GM23248 (cell line): ENCODE measurements around the gene DMRTA2. TPM values are rescaled to one million over a fixed set of nuclear protein-coding genes. Genes with fewer than 3 reads are reported as not detected.

Experiments used
- DNase-seq: peaks from one replicate; pipeline ENCODE4 v3.0.0-alpha.2; 2015
- H2AFZ ChIP-seq: fragments of 200-600 bp; sonication (generic); 2 replicates; pipeline ENCODE4 v1.6.1; 2016; ENCODE audit warnings: antibody characterized with exemption
- H3F3A ChIP-seq: fragments of 200-600 bp; sonication (generic); 2 replicates; pipeline ENCODE4 v1.6.1; 2016; ENCODE audit warnings: mild to moderate bottlenecking, antibody characterized with exemption, mixed run types; ENCODE audit not compliant: insufficient read depth
- H3K27ac ChIP-seq: fragments of 200-600 bp; sonication (generic); 2 replicates; pipeline ENCODE4 v1.5.1; 2016; ENCODE audit warnings: mild to moderate bottlenecking
- H3K27me3 ChIP-seq: fragments of 200-600 bp; sonication (generic); replicated peaks from 2 replicates; pipeline ENCODE4 v1.6.1; 2016; ENCODE audit warnings: mild to moderate bottlenecking; ENCODE audit not compliant: insufficient read depth
- H3K36me3 ChIP-seq: fragments of 200-600 bp; sonication (generic); 2 replicates; pipeline ENCODE4 v1.6.1; 2016; ENCODE audit warnings: low read depth, mild to moderate bottlenecking
- H3K4me1 ChIP-seq: fragments of 200-600 bp; sonication (generic); 2 replicates; pipeline ENCODE4 v1.6.1; 2016; ENCODE audit warnings: mild to moderate bottlenecking; ENCODE audit not compliant: insufficient read depth
- H3K4me2 ChIP-seq: fragments of 200-600 bp; sonication (generic); one replicate; pipeline ENCODE4 v1.6.1; 2016; ENCODE audit warnings: mild to moderate bottlenecking; ENCODE audit not compliant: unreplicated experiment
- H3K4me3 ChIP-seq: fragments of 200-600 bp; sonication (generic); 2 replicates; pipeline ENCODE4 v1.5.1; 2016; ENCODE audit warnings: mild to moderate bottlenecking
- H3K79me2 ChIP-seq: fragments of 200-600 bp; sonication (generic); 2 replicates; pipeline ENCODE4 v1.6.1; 2016; ENCODE audit warnings: mild to moderate bottlenecking; ENCODE audit not compliant: insufficient read depth
- H3K9ac ChIP-seq: fragments of 200-600 bp; sonication (generic); 2 replicates; pipeline ENCODE4 v1.6.1; 2016; ENCODE audit warnings: mild to moderate bottlenecking
- H3K9me2 ChIP-seq: fragments of 200-600 bp; sonication (generic); 2 replicates; pipeline ENCODE4 v1.6.1; 2016; ENCODE audit warnings: mixed run types, mild to moderate bottlenecking, moderate library complexity; ENCODE audit not compliant: insufficient read depth
- H3K9me3 ChIP-seq: fragments of 200-600 bp; sonication (generic); one replicate; pipeline ENCODE4 v1.6.1; 2017; ENCODE audit warnings: low read depth
- H4K20me1 ChIP-seq: fragments of 200-600 bp; sonication (generic); 2 replicates; pipeline ENCODE4 v1.6.0; 2016; ENCODE audit not compliant: insufficient read depth
- EZH2 ChIP-seq: fragments of 200-600 bp; sonication (generic); IDR thresholded peaks from 2 replicates; pipeline ENCODE4 v1.6.1; 2018; ENCODE audit warnings: antibody characterized with exemption, mild to moderate bottlenecking; ENCODE audit not compliant: insufficient read depth, poor library complexity, severe bottlenecking
- EZH2phosphoT487 ChIP-seq: fragments of 200-600 bp; sonication (generic); IDR thresholded peaks from 2 replicates; pipeline ENCODE4 v1.6.1; 2018; ENCODE audit warnings: antibody characterized with exemption, moderate library complexity, mild to moderate bottlenecking, low read depth; ENCODE audit not compliant: insufficient read depth
- WGBS, 2 experiments: methylation state at CpG; one replicate each; pipeline ENCODE4 v1.1.6; 2015 to 2017; ENCODE audit warnings: low lambda C conversion rate in 2 of 2, low coverage in 1 of 2; ENCODE audit errors: missing lambda C conversion rate in 2 of 2; 5-methylcytosine and 5-hydroxymethylcytosine counted together
- in situ Hi-C: fragments of 300-500 bp; cut with MboI; formaldehyde crosslinking; loops from 2 replicates; pipeline ENCODE4 v1.15.0; 2020
- polyA plus RNA-seq: library from polyadenylated mRNA; unstranded; fragments of >200 nt; fragmentation: Nextera tagmentation; extraction: Ambion mirVana; gene quantifications from 2 replicates; pipeline ENCODE4 v1.2.1, GENCODE V29; 2016
- total RNA-seq: library from RNA; depleted of rRNA; stranded (reverse); fragments of >200 nt; shearing (Covaris generic); gene quantifications from 2 replicates; pipeline ENCODE4 v1.2.3, GENCODE V29; 2014; rRNA removed

The DMRTA2 gene
- total RNA-seq (not detected in 2 replicates), polyA plus RNA-seq (not detected in 2 replicates)

DNA sequence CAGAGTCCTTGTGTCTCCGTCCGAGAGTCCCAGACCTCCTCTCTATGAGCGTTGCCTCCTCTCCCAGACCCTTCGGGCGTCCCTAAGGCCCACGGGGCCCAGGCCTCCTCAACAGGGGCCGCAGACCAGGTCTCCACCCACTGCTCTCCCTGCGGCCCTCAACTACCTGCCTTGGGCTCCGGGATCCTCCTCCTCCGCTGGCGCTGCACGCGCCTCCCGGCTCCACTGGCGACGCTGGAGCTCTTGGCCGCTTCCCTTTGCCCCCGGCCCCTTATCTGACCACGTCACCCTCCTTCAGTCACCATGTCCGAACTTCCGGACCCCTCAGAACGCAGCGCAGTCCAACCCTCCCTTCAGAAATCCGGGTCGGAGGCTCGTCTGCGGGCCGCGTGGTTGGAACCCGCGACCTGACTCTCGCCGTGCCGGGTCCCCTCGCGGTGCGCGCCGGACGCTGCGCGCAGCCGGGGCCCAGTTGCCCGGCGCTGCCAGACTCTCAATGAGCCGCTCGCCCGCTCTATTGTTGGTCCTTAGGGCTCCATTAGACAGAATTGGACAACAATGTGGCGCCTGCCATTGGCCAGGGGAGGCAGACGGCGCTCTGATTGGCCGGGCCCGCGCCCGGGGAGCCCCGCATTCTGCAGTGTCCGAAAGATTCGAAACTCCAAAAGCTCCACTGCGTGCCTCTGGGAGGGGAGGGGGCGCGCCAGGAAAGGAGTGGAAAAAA lies at the start of gene DMRTA2:
Gene DMRTA2 (minus strand): TSS at position 498 of the 724 bp plus-strand sequence. CDS start 1,907 bp downstream, outside the sequence.
- H3K79me2 ChIP-seq, result no peaks in the 10 kb centered on the region
- in situ Hi-C loops, result no loop called here
- H3K4me3 ChIP-seq, result peak within 1 kb of the TSS; percentile 50
- peaks cover 98% of the 10 kb centered on the region for H3K27me3 ChIP-seq
- H3K4me2 ChIP-seq, result peak within 1 kb of the TSS; percentile 14
- 9 to 10% methylated on average over 51 to 61 of the region's 61 CpGs for WGBS, 2 experiments
- H2AFZ ChIP-seq, result peak within 1 kb of the TSS; percentile 14; the same call in 1 of the 2 replicates
- H3K27ac ChIP-seq, result no peak within 1 kb of the TSS
- no peaks in the 10 kb centered on the region for H3K9me2 ChIP-seq
- no peak for TF ChIP-seq EZH2
- TF ChIP-seq EZH2phosphoT487, result no peak
- no peak within 1 kb of the TSS for H3K9ac ChIP-seq
- DNase-seq, result no peak
- no peaks in the 10 kb centered on the region for H4K20me1 ChIP-seq
- no peaks in the 10 kb centered on the region for H3K9me3 ChIP-seq
- no peaks in the 10 kb centered on the region for H3K36me3 ChIP-seq
- H3K4me1 ChIP-seq, result no peaks in the 10 kb centered on the region
- no peaks in the 10 kb centered on the region for H3F3A ChIP-seq

- H3K36me3 ChIP-seq, result 0 out of 2 replicates have a peak, but pooled peaks cover 4% of the 10 kb centered on the region
- H3K27me3 ChIP-seq, result no peaks in the 10 kb centered on the region
- H2AFZ ChIP-seq, result no peak overlapping the region
- H3K9me2 ChIP-seq, result no peaks in the 10 kb centered on the region
- H3K4me2 ChIP-seq, result no peak overlapping the region
- no peak for DNase-seq
- no peaks in the 10 kb centered on the region for H4K20me1 ChIP-seq
- no peak overlapping the region for H3K9ac ChIP-seq
- TF ChIP-seq EZH2phosphoT487 (no peak), EZH2 (no peak)
- WGBS, 2 experiments, result 94 to 100% methylated on average over 3 of the region's 3 CpGs
- no peak overlapping the region for H3K27ac ChIP-seq
- in situ Hi-C loops, result no loop called here
- H3K4me1 ChIP-seq, result no peaks in the 10 kb centered on the region
- no peaks in the 10 kb centered on the region for H3K9me3 ChIP-seq
- H3K79me2 ChIP-seq, result no peaks in the 10 kb centered on the region
- H3K4me3 ChIP-seq, result no peak overlapping the region
- no peaks in the 10 kb centered on the region for H3F3A ChIP-seq
Measured at GRCh38 chr1:50471967-50472366, 48.7 kb upstream of the DMRTA2 start.

DNA sequence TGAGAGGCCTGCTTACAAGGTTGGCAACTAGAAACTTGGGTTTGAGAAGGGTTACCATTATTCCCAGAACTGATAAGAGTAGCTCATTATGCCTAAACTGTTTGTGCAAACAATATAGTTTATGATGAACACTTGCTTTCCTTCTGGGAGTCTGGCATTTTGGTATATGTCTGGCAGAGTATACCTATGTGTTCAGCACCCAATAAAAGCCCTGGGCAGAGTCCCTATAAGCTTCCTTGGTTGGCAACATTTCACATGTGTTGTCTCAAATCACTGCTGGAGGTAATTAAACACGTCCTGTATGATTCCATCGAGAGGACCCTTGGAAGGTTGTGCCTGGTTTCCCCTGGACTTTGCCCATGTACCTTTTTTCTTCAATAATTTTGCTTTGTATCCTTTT lies 39.7 kb upstream of the DMRTA2 start:
- TF ChIP-seq EZH2 (no peak), EZH2phosphoT487 (no peak)
- no peak for DNase-seq
- H3K36me3 ChIP-seq, result no peaks in the 10 kb centered on the region
- 85 to 96% methylated on average over 2 of the region's 2 CpGs for WGBS, 2 experiments
- no peaks in the 10 kb centered on the region for H3K4me1 ChIP-seq
- no peaks in the 10 kb centered on the region for H4K20me1 ChIP-seq
- H3K9me3 ChIP-seq, result no peaks in the 10 kb centered on the region
- no peaks in the 10 kb centered on the region for H3K9me2 ChIP-seq
- H3K9ac ChIP-seq, result no peak overlapping the region
- no peak overlapping the region for H2AFZ ChIP-seq
- in situ Hi-C loops, result no loop called here
- H3K27ac ChIP-seq, result no peak overlapping the region
- no peak overlapping the region for H3K4me2 ChIP-seq
- no peaks in the 10 kb centered on the region for H3F3A ChIP-seq
- H3K4me3 ChIP-seq, result no peak overlapping the region
- no peaks in the 10 kb centered on the region for H3K79me2 ChIP-seq
- no peaks in the 10 kb centered on the region for H3K27me3 ChIP-seq

GRCh38 chr1:50458507-50458906 lies 35.3 kb upstream of the DMRTA2 start:
- H3K79me2 ChIP-seq, result no peaks in the 10 kb centered on the region
- no peak overlapping the region for H3K27ac ChIP-seq
- in situ Hi-C loops, result no loop called here
- no peaks in the 10 kb centered on the region for H3K9me2 ChIP-seq
- H3K9ac ChIP-seq, result no peak overlapping the region
- H3K4me1 ChIP-seq, result no peaks in the 10 kb centered on the region
- no peaks in the 10 kb centered on the region for H3F3A ChIP-seq
- H3K27me3 ChIP-seq, result no peaks in the 10 kb centered on the region
- 96 to 98% methylated on average over 5 of the region's 5 CpGs for WGBS, 2 experiments
- no peaks in the 10 kb centered on the region for H3K36me3 ChIP-seq
- TF ChIP-seq EZH2, result no peak
- no peak for TF ChIP-seq EZH2phosphoT487
- no peaks in the 10 kb centered on the region for H4K20me1 ChIP-seq
- no peak overlapping the region for H3K4me3 ChIP-seq
- H3K9me3 ChIP-seq, result no peaks in the 10 kb centered on the region
- no peak overlapping the region for H2AFZ ChIP-seq
- H3K4me2 ChIP-seq, result no peak overlapping the region
- no peak for DNase-seq
